ENCODE results near the gene LSR. TPM values are rescaled to one million over a fixed set of nuclear protein-coding genes. Genes with fewer than 3 reads are reported as not detected.

LSR gene, protein sequence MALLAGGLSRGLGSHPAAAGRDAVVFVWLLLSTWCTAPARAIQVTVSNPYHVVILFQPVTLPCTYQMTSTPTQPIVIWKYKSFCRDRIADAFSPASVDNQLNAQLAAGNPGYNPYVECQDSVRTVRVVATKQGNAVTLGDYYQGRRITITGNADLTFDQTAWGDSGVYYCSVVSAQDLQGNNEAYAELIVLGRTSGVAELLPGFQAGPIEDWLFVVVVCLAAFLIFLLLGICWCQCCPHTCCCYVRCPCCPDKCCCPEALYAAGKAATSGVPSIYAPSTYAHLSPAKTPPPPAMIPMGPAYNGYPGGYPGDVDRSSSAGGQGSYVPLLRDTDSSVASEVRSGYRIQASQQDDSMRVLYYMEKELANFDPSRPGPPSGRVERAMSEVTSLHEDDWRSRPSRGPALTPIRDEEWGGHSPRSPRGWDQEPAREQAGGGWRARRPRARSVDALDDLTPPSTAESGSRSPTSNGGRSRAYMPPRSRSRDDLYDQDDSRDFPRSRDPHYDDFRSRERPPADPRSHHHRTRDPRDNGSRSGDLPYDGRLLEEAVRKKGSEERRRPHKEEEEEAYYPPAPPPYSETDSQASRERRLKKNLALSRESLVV
- polyA plus RNA-seq (2012; ENCODE audit: low read depth, missing spikeins), result 17.5 TPM

DNA sequence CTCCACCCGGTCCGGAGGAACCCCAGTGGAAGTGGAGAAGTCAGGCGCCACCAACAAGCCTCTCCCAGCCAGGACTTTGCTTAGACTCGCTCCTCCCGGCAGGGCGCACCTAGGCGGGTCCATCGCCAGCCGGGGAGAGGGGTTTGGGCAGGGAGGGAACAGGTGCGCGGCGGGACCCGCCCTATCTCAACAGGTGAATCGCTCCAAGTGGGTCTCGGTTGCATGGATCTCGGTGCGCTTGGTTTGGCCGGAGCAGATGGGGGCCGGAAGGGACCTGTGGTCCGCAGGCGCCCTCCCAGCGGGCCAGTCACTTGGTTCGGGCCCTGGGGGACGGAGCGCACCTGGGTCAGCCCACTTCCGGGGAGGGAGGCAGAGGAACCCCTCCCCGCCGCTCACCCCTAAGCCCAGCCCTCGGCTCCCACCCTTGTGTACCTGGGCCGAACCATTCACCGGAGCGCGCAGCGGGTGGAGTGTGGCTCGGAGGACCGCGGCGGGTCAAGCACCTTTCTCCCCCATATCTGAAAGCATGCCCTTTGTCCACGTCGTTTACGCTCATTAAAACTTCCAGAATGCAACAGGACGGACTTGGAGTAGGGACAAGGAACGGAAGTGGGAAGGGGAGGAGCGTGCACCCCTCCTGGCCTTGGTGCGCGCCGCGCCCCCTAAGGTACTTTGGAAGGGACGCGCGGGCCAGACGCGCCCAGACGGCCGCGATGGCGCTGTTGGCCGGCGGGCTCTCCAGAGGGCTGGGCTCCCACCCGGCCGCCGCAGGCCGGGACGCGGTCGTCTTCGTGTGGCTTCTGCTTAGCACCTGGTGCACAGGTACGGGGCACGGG, at the start of gene LSR:
Gene LSR (plus strand): TSS at position 693 of the 836 bp plus-strand sequence. CDS start 21 bp downstream, at position 714.
- 0 out of 2 replicates have a peak, but pooled peaks have one; percentile 35 for TF ChIP-seq POU2F2 (IDR thresholded peaks at IDR 0.05; ENCODE audit: low read depth, low read length)
- peak; percentile 36; the same call in 1 of the 2 replicates for TF ChIP-seq SPI1 (IDR thresholded peaks at IDR 0.05; ENCODE audit: low read depth, low read length)
- TF ChIP-seq POLR2AphosphoS5 (IDR thresholded peaks at IDR 0.05; ENCODE audit: low read depth, low read length), result no peak
- no peak for TF ChIP-seq PAX5 (IDR thresholded peaks at IDR 0.05; ENCODE audit: insufficient read depth, low read length, severe bottlenecking)
- TF ChIP-seq POLR2A (IDR thresholded peaks at IDR 0.05; ENCODE audit: low read depth, low read length), result peak; percentile 81
- TF ChIP-seq TAF1 (IDR thresholded peaks at IDR 0.05; ENCODE audit: low read depth, low read length), result peak; percentile 44; the same call in 1 of the 2 replicates
- DNase-seq (ENCODE audit: insufficient read length, low spot score) (peak; percentile 94), FAIRE-seq (peak; percentile 86)

GRCh38 chr19:35199481-35199880, 49.3 kb upstream of the LSR start:
- FAIRE-seq (no peak), DNase-seq (ENCODE audit: insufficient read length, low spot score) (no peak)
- TF ChIP-seq PAX5 (IDR thresholded peaks at IDR 0.05; ENCODE audit: insufficient read depth, low read length, severe bottlenecking) (no peak), SPI1 (IDR thresholded peaks at IDR 0.05; ENCODE audit: low read depth, low read length) (no peak), POU2F2 (IDR thresholded peaks at IDR 0.05; ENCODE audit: low read depth, low read length) (no peak)

GRCh38 chr19:35202722-35203688, 45.8 kb upstream of the LSR start:
- TF ChIP-seq POLR2AphosphoS5 (IDR thresholded peaks at IDR 0.05; ENCODE audit: low read depth, low read length), result no peak
- no peak for TF ChIP-seq POLR2A (IDR thresholded peaks at IDR 0.05; ENCODE audit: low read depth, low read length)
- no peak for TF ChIP-seq SPI1 (IDR thresholded peaks at IDR 0.05; ENCODE audit: low read depth, low read length)
- no peak for TF ChIP-seq POU2F2 (IDR thresholded peaks at IDR 0.05; ENCODE audit: low read depth, low read length)
- TF ChIP-seq TAF1 (IDR thresholded peaks at IDR 0.05; ENCODE audit: low read depth, low read length), result no peak
- TF ChIP-seq PAX5 (IDR thresholded peaks at IDR 0.05; ENCODE audit: insufficient read depth, low read length, severe bottlenecking), result no peak
- FAIRE-seq, result no peak

DNA sequence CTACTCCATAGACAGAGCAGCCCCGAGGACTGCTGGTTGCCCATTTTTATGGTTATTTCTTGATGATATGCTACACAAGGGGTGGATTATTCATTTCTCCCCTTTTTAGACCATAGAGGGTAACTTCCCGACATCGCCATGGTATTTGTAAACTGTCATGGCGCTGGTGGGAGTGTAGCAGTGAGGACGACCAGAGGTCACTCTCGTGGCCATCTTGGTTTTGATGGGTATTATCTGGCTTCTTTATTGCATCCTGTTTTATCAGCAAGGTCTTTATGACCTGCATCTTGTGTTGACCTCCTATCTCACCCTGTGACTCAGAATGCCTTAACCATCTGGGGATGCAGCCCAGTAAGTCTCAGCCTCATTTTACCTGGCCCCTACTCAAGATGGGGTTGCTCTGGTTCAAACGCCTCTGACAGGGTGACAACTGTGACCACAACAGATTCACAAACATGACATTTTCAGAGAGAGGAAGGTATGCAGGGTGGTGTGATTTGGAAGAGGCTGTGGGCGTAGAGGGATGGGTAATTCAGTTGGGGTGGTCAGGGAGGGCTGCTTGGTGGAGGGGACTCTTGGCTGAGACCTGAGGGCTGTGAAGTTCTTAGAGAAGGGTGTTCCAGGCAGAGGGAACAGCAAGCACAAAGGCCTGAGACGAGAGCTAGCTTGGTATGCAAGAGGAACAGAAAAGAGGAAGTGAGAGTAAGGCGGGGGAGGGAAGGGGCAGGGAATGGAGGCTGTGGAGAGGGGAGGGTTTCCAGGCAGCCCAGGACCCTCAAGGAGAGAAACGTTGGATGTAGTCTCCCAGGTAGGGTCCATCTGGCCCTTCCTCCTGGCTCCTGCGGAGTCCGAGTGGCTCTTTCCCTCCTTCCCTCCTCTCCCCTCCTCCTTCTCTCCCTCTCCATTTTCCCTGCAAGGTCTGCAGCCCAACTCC, 43.7 kb upstream of the LSR start:
- DNase-seq (ENCODE audit: insufficient read length, low spot score) (peak; percentile 32), FAIRE-seq (peak; percentile 96)
- TF ChIP-seq SPI1 (IDR thresholded peaks at IDR 0.05; ENCODE audit: low read depth, low read length), result peak; percentile 100
- TF ChIP-seq TAF1 (IDR thresholded peaks at IDR 0.05; ENCODE audit: low read depth, low read length), result no peak
- peak; percentile 79; the same call in 1 of the 2 replicates for TF ChIP-seq POU2F2 (IDR thresholded peaks at IDR 0.05; ENCODE audit: low read depth, low read length)

More at GRCh38 chr19:35202722-35203688, 45.8 kb upstream of the LSR start:
- DNase-seq (ENCODE audit: insufficient read length, low spot score), result no peak

GRCh38 chr19:35205733-35206323, 43.0 kb upstream of the LSR start:
- TF ChIP-seq POU2F2 (IDR thresholded peaks at IDR 0.05; ENCODE audit: low read depth, low read length) (no peak), POLR2AphosphoS5 (IDR thresholded peaks at IDR 0.05; ENCODE audit: low read depth, low read length) (no peak), POLR2A (IDR thresholded peaks at IDR 0.05; ENCODE audit: low read depth, low read length) (no peak), PAX5 (IDR thresholded peaks at IDR 0.05; ENCODE audit: insufficient read depth, low read length, severe bottlenecking) (no peak), TAF1 (IDR thresholded peaks at IDR 0.05; ENCODE audit: low read depth, low read length) (no peak), SPI1 (IDR thresholded peaks at IDR 0.05; ENCODE audit: low read depth, low read length) (no peak)
- no peak for FAIRE-seq
- no peak for DNase-seq (ENCODE audit: insufficient read length, low spot score)

DNA sequence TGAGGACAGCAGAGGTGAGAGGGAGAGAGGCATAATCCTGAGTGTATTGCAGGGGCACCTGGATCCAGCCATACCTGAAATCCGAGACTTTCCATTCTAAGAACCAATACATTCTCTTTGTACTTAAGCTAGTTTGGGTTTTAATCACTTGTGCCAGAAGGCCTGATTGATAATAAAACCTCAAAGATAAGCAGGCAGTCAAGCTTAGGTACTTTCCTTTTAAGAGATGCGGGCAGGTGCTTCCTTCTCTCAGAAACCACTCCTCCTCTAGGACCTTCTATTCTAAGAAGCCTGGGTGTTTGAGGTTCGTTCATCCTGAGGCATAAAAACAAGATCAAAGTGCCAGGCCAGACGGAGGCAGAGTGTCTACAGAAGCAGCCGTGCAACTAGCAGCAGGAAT, 42.4 kb upstream of the LSR start:
- FAIRE-seq (peak; percentile 77), DNase-seq (ENCODE audit: insufficient read length, low spot score) (no peak)
- TF ChIP-seq PAX5 (IDR thresholded peaks at IDR 0.05; ENCODE audit: insufficient read depth, low read length, severe bottlenecking) (no peak), SPI1 (IDR thresholded peaks at IDR 0.05; ENCODE audit: low read depth, low read length) (no peak), POLR2AphosphoS5 (IDR thresholded peaks at IDR 0.05; ENCODE audit: low read depth, low read length) (no peak), TAF1 (IDR thresholded peaks at IDR 0.05; ENCODE audit: low read depth, low read length) (no peak), POLR2A (IDR thresholded peaks at IDR 0.05; ENCODE audit: low read depth, low read length) (no peak), POU2F2 (IDR thresholded peaks at IDR 0.05; ENCODE audit: low read depth, low read length) (no peak)

DNA sequence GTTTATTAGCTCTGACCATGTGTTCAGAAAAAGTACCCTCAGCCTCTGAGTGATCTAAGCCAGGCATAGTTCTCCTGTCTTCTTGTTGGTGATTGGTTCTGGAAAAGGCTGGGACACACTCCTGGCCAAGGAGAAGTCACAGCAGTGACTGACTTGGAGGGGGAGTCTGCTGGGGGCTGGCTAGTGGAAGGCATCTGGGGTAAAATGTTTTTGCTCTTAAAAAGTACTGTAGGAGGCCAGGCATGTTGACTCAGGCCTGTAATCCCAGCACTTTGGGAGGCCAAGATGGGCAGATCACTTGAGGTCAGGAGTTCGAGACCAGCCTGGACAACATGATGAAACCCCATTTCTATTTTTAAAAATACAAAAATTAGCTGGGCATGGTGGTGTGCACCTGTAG, 41.9 kb upstream of the LSR start:
- DNase-seq (ENCODE audit: insufficient read length, low spot score) (no peak), FAIRE-seq (no peak)
- TF ChIP-seq PAX5 (IDR thresholded peaks at IDR 0.05; ENCODE audit: insufficient read depth, low read length, severe bottlenecking) (no peak), POLR2A (IDR thresholded peaks at IDR 0.05; ENCODE audit: low read depth, low read length) (no peak), TAF1 (IDR thresholded peaks at IDR 0.05; ENCODE audit: low read depth, low read length) (no peak), SPI1 (IDR thresholded peaks at IDR 0.05; ENCODE audit: low read depth, low read length) (no peak), POLR2AphosphoS5 (IDR thresholded peaks at IDR 0.05; ENCODE audit: low read depth, low read length) (no peak), POU2F2 (IDR thresholded peaks at IDR 0.05; ENCODE audit: low read depth, low read length) (no peak)

Data from GM12891 (cell line).